Tibial artery (tissue), 4 donors: ENCODE measurements around the gene MCCC1.

Source experiments
- DNase-seq, 2 donors: peaks; one replicate each; pipeline ENCODE4 v3.0.0-alpha.2; 2019
- H3K27ac ChIP-seq, 2 donors: fragments of 200-600 bp; sonication (generic) in 1 of 2; 1 replicate in 1 of 2; 2 replicates in 1 of 2; pipeline ENCODE4 v1.5.1; 2018 to 2019; ENCODE audit warnings: mild to moderate bottlenecking in 1 of 2
- H3K27me3 ChIP-seq, 2 donors: fragments of 200-600 bp; sonication (generic) in 1 of 2; one replicate each; pipeline versions ENCODE4 v1.5.1 to v1.6.0; 2016 to 2019
- H3K36me3 ChIP-seq, 3 donors: fragments of 200-600 bp; sonication (generic) in 2 of 3; one replicate each; pipeline ENCODE4 v1.5.1; 2016 to 2019; ENCODE audit warnings: mild to moderate bottlenecking in 2 of 3
- H3K4me1 ChIP-seq, 4 donors: fragments of 200-600 bp; sonication (generic) in 2 of 4; 1 replicate in 3 of 4; 2 replicates in 1 of 4; pipeline ENCODE4 v1.5.1; 2016 to 2019
- H3K4me3 ChIP-seq, 2 donors: fragments of 200-600 bp; sonication (generic) in 1 of 2; 1 replicate in 1 of 2; 2 replicates in 1 of 2; pipeline ENCODE4 v1.5.1; 2018 to 2019; ENCODE audit warnings: mild to moderate bottlenecking in 2 of 2
- H3K9me3 ChIP-seq, 3 donors: fragments of 200-600 bp; sonication (generic) in 1 of 3; one replicate each; pipeline ENCODE4 v1.5.1; 2016 to 2019
- intact Hi-C: fragments of 100-400 bp; cut with DNase I; formaldehyde crosslinking; loops from one replicate; pipeline ENCODE4 v1.15.0; 2023; ENCODE audit warnings: low total_unique reads
- TF ChIP-seq, protein P1 (sequence below), 2 experiments: fragments of 200-600 bp in 1 of 2; fragments of 450-650 bp in 1 of 2; IDR thresholded peaks; one replicate each; pipeline ENCODE4 v1.5.1; 2017 to 2019; ENCODE audit warnings: antibody characterized with exemption in 2 of 2, mild to moderate bottlenecking in 1 of 2, moderate library complexity in 1 of 2

Gene MCCC1

DNA sequence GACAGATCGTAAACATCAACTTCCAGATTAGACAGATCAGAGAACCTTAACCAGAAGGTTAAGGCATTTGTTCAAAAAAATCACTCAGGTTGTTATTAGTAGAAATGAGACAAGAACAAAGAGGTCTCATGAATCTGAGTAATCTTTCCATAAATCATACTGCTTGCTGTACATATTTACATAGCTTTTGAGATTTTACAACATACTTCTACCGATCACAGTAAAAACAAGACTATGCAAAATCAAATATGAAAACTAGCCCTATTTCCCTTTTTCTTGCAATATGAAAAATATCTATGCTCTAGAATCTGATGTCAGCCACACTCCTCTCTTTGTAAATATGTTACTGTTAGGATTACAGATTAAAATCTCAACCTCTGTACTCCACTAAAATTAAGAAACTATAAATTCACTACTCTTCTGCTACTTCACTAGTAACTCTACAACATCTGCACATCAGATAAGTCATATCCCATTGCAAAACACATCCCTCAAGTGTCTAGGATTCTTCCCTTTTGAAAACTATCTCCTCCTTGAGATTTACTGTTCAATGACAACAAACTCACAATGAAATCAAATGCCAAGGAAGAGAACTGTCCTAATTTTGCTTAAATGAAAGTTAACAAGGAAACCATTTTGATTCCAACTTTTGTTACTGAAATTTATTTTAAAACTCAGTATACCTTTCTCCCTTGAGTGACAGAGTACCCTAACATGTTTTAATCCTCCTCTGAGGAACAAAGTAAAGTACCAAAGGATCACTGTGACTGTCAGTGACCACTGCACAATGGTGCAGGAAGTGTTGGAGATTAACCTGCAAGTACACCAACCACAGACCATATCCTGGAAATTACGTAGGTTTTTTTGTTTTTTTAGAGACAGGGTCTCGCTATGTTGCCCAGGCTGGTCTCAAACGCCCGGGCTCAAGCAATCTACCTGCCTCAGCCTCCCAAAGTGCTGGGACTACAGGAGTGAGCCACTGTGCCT, 131.8 kb downstream of the MCCC1 start:
- intact Hi-C loops: no loop called here
- Histone ChIP-seq H3K9me3 (no peaks in the 10 kb centered on the region), H3K4me1 (peaks cover 0 to 21% (median 6%) of the 10 kb centered on the region in 4 donors), H3K27ac (no peak overlapping the region), H3K36me3 (no peaks in the 10 kb centered on the region), H3K27me3 (no peaks in the 10 kb centered on the region), H3K4me3 (no peak overlapping the region)
- TF ChIP-seq, protein P1, sequence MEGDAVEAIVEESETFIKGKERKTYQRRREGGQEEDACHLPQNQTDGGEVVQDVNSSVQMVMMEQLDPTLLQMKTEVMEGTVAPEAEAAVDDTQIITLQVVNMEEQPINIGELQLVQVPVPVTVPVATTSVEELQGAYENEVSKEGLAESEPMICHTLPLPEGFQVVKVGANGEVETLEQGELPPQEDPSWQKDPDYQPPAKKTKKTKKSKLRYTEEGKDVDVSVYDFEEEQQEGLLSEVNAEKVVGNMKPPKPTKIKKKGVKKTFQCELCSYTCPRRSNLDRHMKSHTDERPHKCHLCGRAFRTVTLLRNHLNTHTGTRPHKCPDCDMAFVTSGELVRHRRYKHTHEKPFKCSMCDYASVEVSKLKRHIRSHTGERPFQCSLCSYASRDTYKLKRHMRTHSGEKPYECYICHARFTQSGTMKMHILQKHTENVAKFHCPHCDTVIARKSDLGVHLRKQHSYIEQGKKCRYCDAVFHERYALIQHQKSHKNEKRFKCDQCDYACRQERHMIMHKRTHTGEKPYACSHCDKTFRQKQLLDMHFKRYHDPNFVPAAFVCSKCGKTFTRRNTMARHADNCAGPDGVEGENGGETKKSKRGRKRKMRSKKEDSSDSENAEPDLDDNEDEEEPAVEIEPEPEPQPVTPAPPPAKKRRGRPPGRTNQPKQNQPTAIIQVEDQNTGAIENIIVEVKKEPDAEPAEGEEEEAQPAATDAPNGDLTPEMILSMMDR (IDR thresholded peaks at IDR 0.05): no peak
- DNase-seq: no peak

DNA sequence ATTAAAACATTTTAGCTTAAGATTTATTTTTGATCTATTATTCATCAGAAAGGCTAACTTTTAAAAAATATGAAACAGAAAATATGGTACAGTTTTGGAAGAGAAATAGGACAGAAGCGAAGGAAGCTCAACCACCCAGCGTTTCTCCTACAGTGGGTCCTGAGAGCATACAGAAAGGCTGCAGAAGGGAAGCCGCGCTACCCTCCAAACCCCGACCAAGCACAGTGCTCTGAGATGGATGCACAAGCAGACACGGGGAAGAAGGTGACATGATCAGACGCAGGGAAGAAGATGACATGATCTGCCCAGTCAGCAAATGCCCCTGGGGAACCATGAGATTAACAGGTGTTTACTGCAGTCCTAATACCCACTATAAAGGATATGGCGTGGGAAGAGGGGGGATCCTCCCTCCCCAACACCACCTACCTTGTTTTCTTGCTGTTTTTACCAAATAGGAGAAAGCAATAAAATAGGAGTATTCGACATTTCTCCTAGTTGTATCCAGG, 133.4 kb downstream of the MCCC1 start:
- Histone ChIP-seq H3K27me3 (no peaks in the 10 kb centered on the region), H3K4me3 (no peak overlapping the region), H3K36me3 (peaks cover 0 to 5% (median 0%) of the 10 kb centered on the region in 3 donors), H3K4me1 (peaks cover 0 to 20% (median 7%) of the 10 kb centered on the region in 4 donors), H3K9me3 (no peaks in the 10 kb centered on the region), H3K27ac (no peak overlapping the region)
- intact Hi-C loops: no loop called here
- TF ChIP-seq, protein P1 (IDR thresholded peaks at IDR 0.05): no peak
- no peak for DNase-seq
